Heart right ventricle (tissue), 16 donors: ENCODE results near the gene NOL12. TPM values are rescaled to one million over a fixed set of nuclear protein-coding genes. Genes with fewer than 3 reads are reported as not detected.

Source experiments
- ATAC-seq, 8 donors: fragments of 200-7000 bp; cut with Tn5 transposase; one replicate each; pipeline ENCODE4 v1.9.1; 2020; ENCODE audit warnings: mild to moderate bottlenecking in 8 of 8, moderate library complexity in 8 of 8, moderate number of reproducible peaks in 1 of 8
- DNase-seq, 2 donors: peaks; one replicate each; pipeline ENCODE4 v3.0.0-alpha.2; 2020
- H3K27ac ChIP-seq, 10 donors: fragments of 200-600 bp; sonication (generic) in 2 of 10; one replicate each; pipeline versions ENCODE4 v1.5.0 to v1.8.0; 2020 to 2022; ENCODE audit warnings: mild to moderate bottlenecking in 3 of 10
- H3K27me3 ChIP-seq, 7 donors: fragments of 200-600 bp; one replicate each; pipeline ENCODE4 v1.8.0; 2021 to 2022; ENCODE audit warnings: mild to moderate bottlenecking in 2 of 7
- H3K36me3 ChIP-seq, 9 donors: fragments of 200-600 bp; sonication (generic) in 1 of 9; one replicate each; pipeline versions ENCODE4 v1.5.0 to v1.8.0; 2020 to 2022; ENCODE audit warnings: mild to moderate bottlenecking in 2 of 9
- H3K4me1 ChIP-seq, 9 donors: fragments of 200-600 bp; sonication (generic) in 1 of 9; one replicate each; pipeline versions ENCODE4 v1.5.0 to v1.8.0; 2020 to 2022; ENCODE audit warnings: mild to moderate bottlenecking in 4 of 9
- H3K4me3 ChIP-seq, 10 donors: fragments of 200-600 bp; sonication (generic) in 2 of 10; one replicate each; pipeline versions ENCODE4 v1.5.0 to v1.8.0; 2020 to 2022; ENCODE audit warnings: mild to moderate bottlenecking in 7 of 10, moderate library complexity in 2 of 10
- H3K9me3 ChIP-seq, 11 donors: fragments of 200-600 bp in 10 of 11; sonication (generic) in 2 of 11; one replicate each; pipeline versions ENCODE4 v1.5.0 to v1.8.0; 2013 to 2022; ENCODE audit warnings: mild to moderate bottlenecking in 2 of 11, control low read depth in 1 of 11, moderate library complexity in 1 of 11
- WGBS, 2 donors: extraction: QIAGEN DNeasy Blood & Tissue Kit; methylation state at CpG; one replicate each; pipeline ENCODE4 v1.1.7; 2013; ENCODE audit warnings: inconsistent platforms in 1 of 2; 5-methylcytosine and 5-hydroxymethylcytosine counted together
- intact Hi-C, 10 donors: fragments of 100-400 bp; cut with DNase I; formaldehyde crosslinking; loops; one replicate each; pipeline versions ENCODE4 v1.11.1 to v1.14.2; 2022
- polyA plus RNA-seq, 2 donors: library from polyadenylated mRNA; stranded (reverse); fragments of 200-250 nt; gene quantifications; one replicate each; pipeline ENCODE4 v1.2.3, GENCODE V29; 2013
- total RNA-seq, 10 donors: library from RNA; stranded (reverse); fragmentation: NEBNext Ultra II Directional in 3 of 10; extraction: Animal tissue kit (Norgen Biotek cat#: 25700) in 3 of 10; gene quantifications; one replicate each; pipeline versions ENCODE4 v1.2.1 to v1.2.4, GENCODE V29; 2021 to 2023
- TF ChIP-seq, protein P1 (sequence below), 9 donors: fragments of 200-600 bp; sonication (generic) in 2 of 9; IDR thresholded peaks; one replicate each; pipeline versions ENCODE4 v1.5.0 to v1.8.0; 2021 to 2022; ENCODE audit warnings: antibody characterized with exemption in 9 of 9, mild to moderate bottlenecking in 5 of 9, moderate library complexity in 1 of 9
- donor health status: Arrhythmogenic right ventricular cardiomyopathy.
- donor health status: ischemic (EF 13 %, LVEDD 7.1; RV severe dilation, severe dysfunction).
- donor health status: healthy with polysubstance abuse.
- donor health status: DM: no; HTN: yes; CAD: no.
- donor health status: DM: no; HTN: no; CAD: no.
- donor health status: ischemic (EF 25% LVEDD 6.9; RV normal size, moderate dysfunction).
- donor health status: ischemic (EF 25% LVEDD 5.7; RV mildly dilated, moderate dysfunction).
- donor health status: healthy.
- donor health status: DM: yes; HTN: yes; CAD: no.
- donor health status: Ischemic cardiomyopathy.
- donor health status: ischemic (EF 35%, LVEDD 5.7; RV mildly dilated, moderate dysfunction).
- donor health status: nonischemic (EF 11% LVEDD 7.7; RV severe dilation, severe dysfunction).
- donor health status: DM: yes; HTN: yes; CAD: no.
- donor health status: PGD.
- donor health status: ischemic (EF 29% LVEDD 5.4; RV normal size, mild dysfunction).
- donor health status: nonischemic (EF 23%, LVEDD 6.1; RV moderate dilation, normal function).

NOL12 gene
- total and polyA plus RNA-seq, 12 donors: 10.8 to 35.3 (median 13.3) TPM

- Histone ChIP-seq H3K27me3 (no peaks in the 10 kb centered on the region), H3K27ac (no peak overlapping the region), H3K36me3 (no peaks in the 10 kb centered on the region), H3K9me3 (no peaks in the 10 kb centered on the region), H3K4me1 (peaks cover 0 to 12% (median 9%) of the 10 kb centered on the region in 9 donors), H3K4me3 (no peak overlapping the region)
- ATAC-seq (no peak), DNase-seq (no peak)
- WGBS, 2 donors: 88% methylated on average over 10 of the region's 10 CpGs
- TF ChIP-seq, protein P1, sequence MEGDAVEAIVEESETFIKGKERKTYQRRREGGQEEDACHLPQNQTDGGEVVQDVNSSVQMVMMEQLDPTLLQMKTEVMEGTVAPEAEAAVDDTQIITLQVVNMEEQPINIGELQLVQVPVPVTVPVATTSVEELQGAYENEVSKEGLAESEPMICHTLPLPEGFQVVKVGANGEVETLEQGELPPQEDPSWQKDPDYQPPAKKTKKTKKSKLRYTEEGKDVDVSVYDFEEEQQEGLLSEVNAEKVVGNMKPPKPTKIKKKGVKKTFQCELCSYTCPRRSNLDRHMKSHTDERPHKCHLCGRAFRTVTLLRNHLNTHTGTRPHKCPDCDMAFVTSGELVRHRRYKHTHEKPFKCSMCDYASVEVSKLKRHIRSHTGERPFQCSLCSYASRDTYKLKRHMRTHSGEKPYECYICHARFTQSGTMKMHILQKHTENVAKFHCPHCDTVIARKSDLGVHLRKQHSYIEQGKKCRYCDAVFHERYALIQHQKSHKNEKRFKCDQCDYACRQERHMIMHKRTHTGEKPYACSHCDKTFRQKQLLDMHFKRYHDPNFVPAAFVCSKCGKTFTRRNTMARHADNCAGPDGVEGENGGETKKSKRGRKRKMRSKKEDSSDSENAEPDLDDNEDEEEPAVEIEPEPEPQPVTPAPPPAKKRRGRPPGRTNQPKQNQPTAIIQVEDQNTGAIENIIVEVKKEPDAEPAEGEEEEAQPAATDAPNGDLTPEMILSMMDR (IDR thresholded peaks at IDR 0.05): no peak
- intact Hi-C loops: no loop called here
Measured at GRCh38 chr22:37711490-37711889, 25.3 kb downstream of the NOL12 start.

- TF ChIP-seq, protein P1 (IDR thresholded peaks at IDR 0.05): no peak
- 89 to 92% methylated on average over 7 of the region's 7 CpGs for WGBS, 2 donors
- no peak overlapping the region for H3K4me3 ChIP-seq
- H3K36me3 ChIP-seq: no peaks in the 10 kb centered on the region
- ATAC-seq (no peak), DNase-seq (no peak)
- H3K27me3 ChIP-seq: no peaks in the 10 kb centered on the region
- H3K27ac ChIP-seq: no peak overlapping the region
- peaks cover 0 to 5% (median 3%) of the 10 kb centered on the region in 9 donors for H3K4me1 ChIP-seq
- H3K9me3 ChIP-seq: no peaks in the 10 kb centered on the region
- intact Hi-C loops: no loop called here
Measured at GRCh38 chr22:37713761-37714160, 27.6 kb downstream of the NOL12 start.

- ATAC-seq (no peak), DNase-seq (no peak)
- no peak overlapping the region for H3K27ac ChIP-seq
- H3K9me3 ChIP-seq: no peaks in the 10 kb centered on the region
- no peaks in the 10 kb centered on the region for H3K4me1 ChIP-seq
- intact Hi-C loops: no loop called here
- H3K4me3 ChIP-seq: no peak overlapping the region
- no peaks in the 10 kb centered on the region for H3K27me3 ChIP-seq
- TF ChIP-seq, protein P1 (IDR thresholded peaks at IDR 0.05): no peak
- no peaks in the 10 kb centered on the region for H3K36me3 ChIP-seq
- WGBS, 2 donors: 92 to 97% methylated on average over 2 of the region's 2 CpGs
Measured at GRCh38 chr22:37714634-37715033, 28.5 kb downstream of the NOL12 start.

GRCh38 chr22:37715760-37716159 is 29.6 kb downstream of the NOL12 start:
- H3K9me3 ChIP-seq: no peaks in the 10 kb centered on the region
- no peak for DNase-seq
- no peaks in the 10 kb centered on the region for H3K27me3 ChIP-seq
- no peak overlapping the region for H3K4me3 ChIP-seq
- TF ChIP-seq, protein P1 (IDR thresholded peaks at IDR 0.05): no peak
- 77 to 80% methylated on average over 7 of the region's 7 CpGs for WGBS, 2 donors
- H3K4me1 ChIP-seq: no peaks in the 10 kb centered on the region
- ATAC-seq: no peak
- intact Hi-C loops: no loop called here
- no peak overlapping the region for H3K27ac ChIP-seq
- no peaks in the 10 kb centered on the region for H3K36me3 ChIP-seq
